Measurements from ENCODE around the gene MAGEA11.
"Not testable (repeated sequence)": the region's sequence is repeated elsewhere in the genome, so short reads cannot be mapped to it uniquely, and the experiment has no call there.

Gene MAGEA11, protein sequence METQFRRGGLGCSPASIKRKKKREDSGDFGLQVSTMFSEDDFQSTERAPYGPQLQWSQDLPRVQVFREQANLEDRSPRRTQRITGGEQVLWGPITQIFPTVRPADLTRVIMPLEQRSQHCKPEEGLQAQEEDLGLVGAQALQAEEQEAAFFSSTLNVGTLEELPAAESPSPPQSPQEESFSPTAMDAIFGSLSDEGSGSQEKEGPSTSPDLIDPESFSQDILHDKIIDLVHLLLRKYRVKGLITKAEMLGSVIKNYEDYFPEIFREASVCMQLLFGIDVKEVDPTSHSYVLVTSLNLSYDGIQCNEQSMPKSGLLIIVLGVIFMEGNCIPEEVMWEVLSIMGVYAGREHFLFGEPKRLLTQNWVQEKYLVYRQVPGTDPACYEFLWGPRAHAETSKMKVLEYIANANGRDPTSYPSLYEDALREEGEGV

DNA sequence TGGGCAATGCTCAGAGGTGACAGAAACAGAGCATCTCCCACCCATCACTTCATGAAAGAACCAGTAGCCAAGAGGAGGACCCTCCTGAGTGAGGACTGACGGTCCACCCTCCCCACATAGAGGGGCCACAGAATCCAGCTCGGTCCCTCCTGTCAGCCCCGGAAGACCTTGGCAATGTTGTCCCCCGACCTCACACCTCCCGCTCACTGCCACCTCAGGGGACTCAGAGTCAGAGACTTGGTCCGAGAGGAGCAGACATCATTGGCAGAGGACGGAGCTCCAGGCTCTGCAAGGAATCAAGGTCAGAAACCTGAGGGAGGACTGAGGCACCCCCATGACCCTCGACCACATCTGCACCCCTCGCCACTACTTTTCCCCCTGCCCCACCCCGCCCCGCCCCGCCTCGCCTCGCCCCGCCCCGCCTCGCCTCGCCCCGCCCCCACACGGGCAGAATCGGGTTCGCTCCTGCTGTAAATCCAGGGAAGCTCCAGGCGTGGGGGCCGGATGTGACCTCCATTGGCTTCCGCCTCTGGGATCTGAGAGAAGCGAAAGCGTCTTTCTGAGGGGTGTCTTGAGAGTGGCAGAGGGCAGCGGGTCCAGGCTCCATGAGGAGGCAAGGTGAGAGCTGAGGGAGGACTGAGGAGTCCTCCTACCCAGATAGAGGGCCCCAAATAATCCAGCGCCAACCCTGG, at the start of gene MAGEA11:
TSS of gene MAGEA11 (plus strand) at position 516 of the 692 bp plus-strand sequence. CDS start 1,100 bp downstream, outside the sequence.
- no peak for DNase-seq (ENCODE audit: low read depth in 3 of 3)

DNA sequence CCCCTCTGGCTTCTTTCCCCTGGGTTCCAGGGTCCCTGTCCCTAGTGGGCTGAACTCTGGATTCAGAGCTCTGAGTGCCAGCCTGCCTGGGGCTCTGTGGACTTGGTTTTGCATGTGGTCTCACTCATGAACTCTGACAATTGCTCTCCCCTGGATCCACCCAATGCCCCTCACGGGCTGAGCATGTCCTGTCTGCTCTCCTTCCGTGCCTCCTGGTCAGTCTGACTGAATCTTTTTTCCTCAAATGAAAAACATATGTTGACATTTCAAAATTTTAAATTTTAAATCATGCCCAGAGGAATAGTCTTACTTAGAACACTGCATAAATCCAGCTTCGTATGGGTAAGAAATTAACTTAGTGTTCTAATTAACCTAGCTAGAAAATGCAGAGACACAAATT, 36.8 kb upstream of the MAGEA11 start:
- not testable (repeated sequence) for DNase-seq (ENCODE audit: low read depth in 3 of 3)

DNA sequence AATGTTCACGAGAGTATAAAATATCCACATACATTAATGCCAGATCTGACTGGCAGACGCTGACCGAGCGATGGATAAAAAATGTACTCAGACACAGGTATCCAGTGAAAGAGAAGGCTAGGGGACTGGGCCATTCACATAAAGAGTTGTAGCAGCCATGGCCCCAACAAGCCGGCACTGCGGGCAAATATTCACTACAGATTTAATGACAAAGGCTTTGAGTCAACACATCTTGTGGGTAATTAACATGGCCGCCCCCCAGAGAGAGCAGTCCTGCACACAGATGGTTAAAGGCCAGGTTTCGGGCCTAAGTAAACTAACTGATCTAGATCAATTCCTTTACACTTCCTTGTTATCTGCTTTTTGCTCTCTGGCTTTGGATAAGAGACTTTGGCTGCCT, 36.3 kb upstream of the MAGEA11 start:
- DNase-seq (ENCODE audit: low read depth in 3 of 3): not testable (repeated sequence)

DNA sequence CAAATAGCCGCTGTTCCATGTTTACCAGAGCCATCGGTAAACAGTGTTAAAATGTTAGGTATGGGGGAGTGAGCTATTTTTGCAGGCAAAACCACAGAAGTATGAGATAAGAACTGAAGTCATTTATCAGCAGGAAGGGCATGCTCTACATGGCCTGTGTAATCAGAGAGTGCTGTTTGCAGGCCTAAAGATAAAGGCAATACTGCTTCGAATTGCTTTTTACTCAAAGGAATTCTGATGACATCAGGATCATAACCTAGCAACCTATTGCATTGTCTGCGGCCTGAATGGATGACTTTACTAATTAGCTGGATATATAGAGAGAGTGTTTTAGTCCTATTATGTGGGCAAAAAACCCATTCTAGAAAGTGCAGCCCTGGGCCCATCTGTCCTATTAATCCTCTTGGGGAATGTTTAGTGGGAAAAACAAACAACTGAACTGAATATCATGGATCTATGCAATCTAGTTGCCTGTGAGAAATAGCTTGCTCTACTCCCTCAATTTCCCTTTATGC, 32.6 kb upstream of the MAGEA11 start:
- not testable (repeated sequence) for DNase-seq (ENCODE audit: low read depth in 3 of 3)

DNA sequence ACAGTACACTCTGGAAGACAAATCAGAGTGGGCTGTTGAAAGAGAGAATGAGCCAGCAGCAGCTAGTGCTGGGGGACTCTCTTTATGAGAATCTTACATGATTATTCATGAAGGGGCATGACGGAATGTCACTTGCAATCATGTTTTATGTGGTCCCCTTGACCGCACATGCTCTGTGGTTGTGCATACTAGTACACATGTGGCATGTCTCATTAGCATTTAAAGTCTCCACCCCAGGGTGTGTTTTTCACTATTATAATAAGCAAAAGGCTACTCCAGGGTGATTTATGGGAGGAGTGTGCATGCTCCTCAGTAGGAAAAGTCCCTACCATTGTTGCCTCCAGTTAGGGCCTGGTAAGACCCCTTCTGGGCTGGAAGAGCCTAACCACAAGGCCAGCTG, 30.7 kb upstream of the MAGEA11 start:
- no peak for DNase-seq (ENCODE audit: low read depth in 3 of 3)

DNA sequence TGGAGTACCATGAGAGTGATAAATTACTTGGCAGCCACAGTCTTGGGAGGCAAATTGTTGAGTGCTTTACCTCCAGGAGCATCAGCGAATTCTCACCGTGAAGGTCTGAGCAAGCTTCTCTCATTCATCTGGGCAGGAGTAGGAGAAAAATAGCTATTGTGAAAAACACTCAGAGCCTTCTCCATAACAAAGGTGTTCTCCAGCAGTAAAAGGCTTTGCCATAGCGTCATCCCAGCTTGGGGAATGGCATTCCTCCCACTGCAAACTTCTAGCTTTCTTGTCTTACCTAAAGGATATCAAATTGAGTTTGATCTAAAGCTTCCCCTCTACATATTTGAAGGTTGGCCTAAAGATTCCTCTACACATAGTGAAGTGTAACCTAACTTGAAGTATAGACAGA, 29.8 kb upstream of the MAGEA11 start:
- no peak for DNase-seq (ENCODE audit: low read depth in 3 of 3)

DNA sequence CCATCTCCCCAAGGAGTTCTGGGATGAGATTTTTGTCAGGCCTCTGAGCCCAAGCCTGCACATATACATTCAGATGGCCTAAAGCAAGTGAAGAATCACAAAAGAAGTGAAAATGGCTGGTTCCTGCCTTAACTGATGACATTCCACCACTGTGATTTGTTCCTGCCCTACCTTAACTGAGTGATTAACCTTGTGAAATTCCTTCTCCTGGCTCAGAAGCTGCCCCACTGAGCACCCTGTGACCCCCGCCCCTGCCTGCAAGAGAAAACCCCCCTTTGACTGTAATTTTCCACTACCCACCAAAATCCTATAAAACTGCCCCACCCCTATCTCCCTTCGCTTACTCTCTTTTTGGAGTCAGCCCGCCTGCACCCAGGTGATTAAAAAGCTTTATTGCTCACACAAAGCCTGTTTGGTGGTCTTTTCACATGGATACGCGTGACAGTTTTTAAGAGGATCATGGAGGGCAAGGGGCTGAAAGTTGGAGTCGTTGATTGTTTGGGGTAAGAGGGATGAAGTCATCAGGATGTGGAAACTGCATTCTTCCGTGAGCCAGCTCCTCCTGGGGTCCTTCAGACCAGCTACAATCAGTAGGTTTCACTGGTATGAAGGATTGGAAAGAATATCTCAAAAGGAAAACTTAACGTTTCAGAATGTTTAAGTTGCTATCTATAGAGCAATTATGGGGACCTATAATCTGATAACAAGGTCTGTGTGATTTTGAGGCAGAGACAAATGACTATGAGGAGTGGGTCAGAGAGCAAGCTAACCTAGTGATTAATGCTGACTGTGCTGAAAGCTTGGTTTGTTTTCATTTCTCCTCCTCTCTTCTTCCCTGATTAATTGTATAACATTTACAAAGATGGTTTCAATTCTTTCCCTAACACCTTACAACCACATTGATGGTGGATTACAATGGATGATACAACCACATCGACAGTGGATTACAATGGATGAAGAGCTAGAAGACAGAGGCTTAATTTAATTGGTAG, 28.6 kb upstream of the MAGEA11 start:
- no peak for DNase-seq (ENCODE audit: low read depth in 3 of 3)

DNA sequence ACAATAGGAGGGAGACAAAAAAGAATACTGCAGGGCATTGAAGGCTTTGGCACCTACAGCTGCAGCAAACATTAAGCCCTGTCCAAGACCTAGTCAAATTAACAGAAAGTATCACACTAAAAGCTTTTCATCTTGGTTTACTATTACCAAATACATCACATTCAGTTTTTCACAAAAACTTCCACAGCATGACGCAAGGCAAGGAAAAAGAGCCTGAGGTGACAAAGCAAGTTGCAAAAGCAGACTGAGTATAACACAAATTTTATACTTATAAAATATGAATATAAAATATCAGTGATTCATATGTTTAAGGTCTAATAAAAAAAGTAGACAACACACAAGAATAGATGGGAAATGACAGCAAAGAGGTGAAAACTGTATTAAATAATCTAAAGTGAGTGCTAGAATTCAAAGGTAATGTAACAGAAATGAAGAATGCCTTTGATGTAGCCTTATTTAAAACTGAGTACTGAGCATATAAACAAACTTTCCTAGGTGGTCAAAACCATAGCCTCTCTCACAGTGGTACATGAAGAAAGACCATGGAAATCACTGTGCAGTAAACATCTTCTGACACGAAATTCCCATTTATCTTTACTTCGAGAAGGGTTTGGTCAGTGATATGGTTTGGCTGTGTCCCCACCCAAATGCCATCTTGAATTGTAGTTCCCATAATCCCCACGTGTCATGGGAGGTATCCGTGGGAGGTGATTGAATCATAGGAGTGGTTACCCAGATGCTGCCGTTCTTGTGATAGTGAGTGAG, 27.7 kb upstream of the MAGEA11 start:
- no peak for DNase-seq (ENCODE audit: low read depth in 3 of 3)

DNA sequence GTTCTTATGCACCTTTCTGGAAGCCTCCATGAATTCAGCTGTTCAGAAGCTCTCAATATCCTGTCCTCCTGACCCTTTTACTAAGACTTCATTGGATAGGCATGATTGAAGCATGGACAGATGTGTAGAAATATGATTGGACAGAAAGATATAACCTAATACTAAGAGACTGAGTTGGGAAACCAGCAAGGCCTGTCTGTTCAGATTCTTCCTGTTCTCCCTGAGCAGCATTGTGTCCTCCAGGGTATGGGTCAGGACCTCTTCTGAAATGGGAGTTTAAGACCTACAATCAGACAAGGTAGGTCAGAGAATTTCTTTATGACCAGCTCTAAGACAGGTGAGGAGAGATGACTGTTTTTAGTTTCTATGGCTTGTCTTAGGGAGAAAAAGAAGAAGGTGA, 23.9 kb upstream of the MAGEA11 start:
- DNase-seq (ENCODE audit: low read depth in 3 of 3): no peak

DNA sequence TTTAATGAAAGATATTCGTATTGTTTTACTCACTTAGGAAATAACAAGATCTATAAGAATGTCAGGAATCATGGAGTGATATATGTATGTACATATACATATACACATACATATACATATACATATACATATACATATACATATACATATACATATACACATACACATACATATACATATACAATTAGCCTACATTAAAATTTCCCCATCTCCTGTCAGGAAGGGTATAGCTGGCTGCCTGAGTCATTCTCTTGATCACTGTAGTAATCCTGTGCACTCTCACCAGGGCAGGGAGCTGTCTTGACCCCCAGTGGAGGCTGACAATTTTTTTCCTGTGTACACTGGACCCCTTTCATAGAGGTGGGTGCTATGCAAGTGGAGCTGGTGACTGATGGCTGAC, 23.3 kb upstream of the MAGEA11 start:
- no peak for DNase-seq (ENCODE audit: low read depth in 3 of 3)

DNA sequence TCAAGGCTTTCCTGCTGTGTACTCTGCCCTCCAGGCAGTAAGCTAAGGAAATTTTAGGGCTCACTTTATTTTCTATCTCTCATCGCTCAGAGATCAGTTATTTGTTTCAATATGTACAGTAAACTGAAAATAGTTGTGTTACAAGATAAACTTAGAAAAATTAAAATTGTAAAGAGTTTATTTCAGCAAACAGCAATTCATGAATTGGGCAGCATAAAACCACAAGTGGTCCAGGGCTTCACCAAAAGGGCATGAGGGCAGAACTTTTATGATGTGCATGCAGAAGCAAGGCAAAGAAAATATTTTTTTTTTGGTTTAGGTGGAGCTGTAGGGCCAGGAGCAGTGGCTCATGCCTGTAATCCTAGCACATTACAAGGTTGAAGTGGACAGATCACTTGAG, 20.1 kb upstream of the MAGEA11 start:
- no peak for DNase-seq (ENCODE audit: low read depth in 3 of 3)

DNA sequence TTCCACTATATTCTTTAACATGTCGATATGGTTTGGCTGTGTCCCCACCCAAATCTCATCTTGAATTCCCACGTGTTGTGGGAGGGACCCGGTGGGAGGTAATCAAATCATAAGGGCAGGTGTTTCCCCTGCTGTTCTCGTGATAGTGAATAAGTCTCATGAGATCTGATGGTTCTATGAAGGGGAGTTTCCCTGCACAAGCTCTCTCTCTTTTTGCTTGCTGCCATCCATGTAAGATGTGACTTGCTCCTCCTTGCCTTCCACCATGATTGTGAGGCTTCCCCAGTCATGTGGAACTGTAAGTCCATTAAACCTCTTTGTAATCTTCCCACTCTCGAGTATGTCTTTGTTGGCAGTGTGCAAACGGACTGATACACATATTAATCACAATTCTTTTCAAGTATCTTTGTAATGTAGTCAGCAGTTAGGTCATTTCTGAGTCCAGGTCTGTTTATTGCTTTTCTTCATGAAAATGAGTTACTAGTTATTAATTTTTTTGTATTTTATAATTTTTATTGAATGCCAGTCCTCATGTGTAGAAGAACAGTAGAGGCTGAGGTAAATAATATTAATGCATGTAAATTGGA, 19.1 kb upstream of the MAGEA11 start:
- DNase-seq (ENCODE audit: low read depth in 3 of 3): not testable (repeated sequence)

DNA sequence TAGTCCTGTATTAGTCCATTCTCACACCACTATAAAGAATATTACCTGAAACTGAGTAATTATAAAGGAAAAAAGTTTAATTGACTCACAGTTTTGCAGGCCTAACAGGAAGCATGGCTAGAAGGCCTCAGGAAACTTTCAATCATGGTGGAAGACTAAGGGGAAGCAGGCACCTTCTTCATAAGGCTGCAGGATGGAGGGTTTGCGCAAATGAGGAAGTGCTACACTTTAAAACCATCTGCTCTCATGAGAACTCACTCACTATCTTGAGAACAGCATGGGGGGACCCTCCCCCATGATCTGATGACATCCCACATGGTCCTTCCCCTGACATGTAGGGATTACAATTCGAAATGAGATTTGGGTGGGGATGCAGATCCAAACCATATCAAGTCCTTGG, 12.1 kb upstream of the MAGEA11 start:
- no peak for DNase-seq (ENCODE audit: low read depth in 3 of 3)

DNA sequence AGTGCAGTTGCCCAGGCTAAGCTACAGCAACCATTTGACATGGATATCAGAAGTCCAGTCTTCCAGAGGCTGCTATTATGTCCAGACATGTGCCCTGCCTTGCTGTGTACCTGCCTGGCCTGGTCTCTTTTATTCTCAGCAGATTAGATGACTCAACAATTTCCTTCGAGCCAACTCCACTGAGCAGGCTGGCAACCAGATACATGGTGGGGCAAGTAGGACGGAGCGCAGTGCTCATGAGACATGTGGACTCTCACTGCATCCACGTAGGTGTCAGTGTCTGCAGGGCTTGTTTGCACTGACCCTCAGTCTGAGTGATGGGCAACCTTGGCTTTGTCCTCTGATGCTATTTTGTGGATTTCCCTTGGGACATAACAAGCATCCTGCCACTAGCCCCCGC, 7.2 kb upstream of the MAGEA11 start:
- DNase-seq (ENCODE audit: low read depth in 3 of 3): no peak

DNA sequence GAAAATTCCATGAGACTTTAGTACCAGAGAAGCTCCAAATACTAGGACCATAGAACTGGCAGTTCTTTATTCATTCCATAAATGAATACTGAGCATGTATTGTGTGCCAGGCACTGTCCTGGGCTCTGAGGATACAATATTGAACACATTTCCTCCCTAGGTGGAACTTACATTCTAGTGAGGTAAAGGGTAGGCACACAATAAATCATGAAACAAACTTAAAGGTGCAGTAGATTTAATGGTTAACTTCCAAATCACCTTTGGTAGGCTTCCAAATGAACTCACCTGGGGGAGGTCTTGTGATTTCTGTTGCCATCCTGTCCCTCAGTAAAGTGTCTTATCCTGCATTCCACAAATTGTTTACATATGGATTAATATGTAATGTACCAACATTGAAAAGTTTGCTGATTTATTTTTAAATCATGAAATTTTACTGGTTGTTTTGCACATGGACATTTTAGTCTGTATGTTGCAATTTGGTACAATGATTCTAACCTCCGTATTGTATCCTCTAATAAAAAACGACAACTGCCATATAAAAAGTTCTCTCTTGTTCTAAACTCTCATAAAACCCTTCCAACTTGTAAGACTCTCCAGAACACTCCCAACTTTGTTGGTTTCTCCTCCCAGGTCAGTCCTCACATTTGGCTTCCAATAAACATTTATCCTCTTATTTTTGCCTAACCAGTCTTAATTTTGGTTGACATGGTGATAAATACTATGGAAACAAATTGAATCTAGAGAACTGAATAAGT, 4.5 kb upstream of the MAGEA11 start:
- DNase-seq (ENCODE audit: low read depth in 3 of 3): no peak

DNA sequence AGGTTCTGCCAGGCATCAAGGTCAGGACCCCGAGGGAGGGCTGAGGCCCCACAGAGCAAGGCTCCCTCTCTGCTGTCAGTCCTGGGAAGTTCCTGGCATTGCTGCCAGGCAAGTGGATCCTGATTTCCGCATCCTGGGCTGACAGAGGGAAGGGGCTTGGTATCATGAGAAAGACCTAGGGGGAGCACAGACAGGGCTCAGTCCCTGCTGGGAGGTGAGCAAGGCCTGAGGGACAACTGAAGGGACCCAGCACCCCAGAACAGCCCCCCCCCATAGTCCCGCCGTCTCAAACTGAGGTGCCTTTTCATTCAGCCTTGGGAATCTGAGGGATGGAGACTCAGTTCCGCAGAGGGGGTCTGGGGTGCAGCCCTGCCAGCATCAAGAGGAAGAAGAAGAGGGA, 971 bp downstream of the MAGEA11 start:
- DNase-seq (ENCODE audit: low read depth in 3 of 3): no peak

DNA sequence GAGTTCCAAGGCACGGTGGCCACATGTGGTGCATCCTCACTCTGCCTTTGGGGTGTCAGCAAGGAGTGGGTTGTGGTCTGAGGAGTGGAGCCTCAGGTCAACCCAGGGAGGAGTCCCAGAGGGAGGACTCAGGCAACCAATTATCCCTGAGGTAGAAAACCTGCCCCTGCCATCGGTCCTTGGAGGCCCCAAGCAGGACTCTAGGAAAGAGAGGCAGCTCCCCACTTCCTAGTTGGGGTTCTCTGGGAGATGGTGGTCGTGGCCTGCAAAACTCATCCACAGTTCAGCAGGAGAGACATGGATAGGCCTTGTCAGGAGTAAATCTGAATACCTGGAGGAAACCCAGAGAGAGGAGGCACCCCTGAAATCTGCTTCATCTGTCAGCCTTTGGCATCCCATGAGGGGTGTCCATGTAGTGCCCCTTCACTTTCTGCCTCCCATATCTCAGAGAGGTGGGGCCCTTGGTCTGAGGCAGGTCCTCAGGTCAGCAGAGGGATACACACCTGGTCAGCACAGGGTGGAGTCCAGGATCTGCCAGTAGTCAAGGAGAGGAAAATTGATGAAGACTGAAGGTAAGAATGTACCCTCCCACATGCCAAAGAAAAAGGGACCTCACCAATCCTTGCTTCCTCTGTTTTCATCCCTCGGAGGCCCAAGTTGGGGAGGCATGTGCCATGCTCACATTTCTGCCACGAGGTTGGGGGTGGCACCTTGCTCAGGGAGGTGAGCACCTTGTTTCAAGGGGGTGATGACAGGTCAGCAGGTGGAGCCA, 1.6 kb downstream of the MAGEA11 start:
- DNase-seq (ENCODE audit: low read depth in 3 of 3): no peak

DNA sequence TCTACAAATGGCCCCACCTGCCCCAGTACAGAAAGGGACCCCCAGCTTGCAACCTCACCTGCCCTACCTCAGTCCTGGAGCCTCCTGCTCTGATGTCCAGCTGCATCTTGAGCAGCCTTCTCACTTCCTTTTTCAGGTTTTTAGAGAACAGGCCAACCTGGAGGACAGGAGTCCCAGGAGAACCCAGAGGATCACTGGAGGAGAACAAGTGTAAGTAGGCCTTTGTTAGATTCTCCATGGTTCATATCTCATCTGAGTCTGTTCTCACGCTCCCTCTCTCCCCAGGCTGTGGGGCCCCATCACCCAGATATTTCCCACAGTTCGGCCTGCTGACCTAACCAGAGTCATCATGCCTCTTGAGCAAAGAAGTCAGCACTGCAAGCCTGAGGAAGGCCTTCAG, 3.6 kb downstream of the MAGEA11 start:
- DNase-seq (ENCODE audit: low read depth in 3 of 3): no peak

DNA sequence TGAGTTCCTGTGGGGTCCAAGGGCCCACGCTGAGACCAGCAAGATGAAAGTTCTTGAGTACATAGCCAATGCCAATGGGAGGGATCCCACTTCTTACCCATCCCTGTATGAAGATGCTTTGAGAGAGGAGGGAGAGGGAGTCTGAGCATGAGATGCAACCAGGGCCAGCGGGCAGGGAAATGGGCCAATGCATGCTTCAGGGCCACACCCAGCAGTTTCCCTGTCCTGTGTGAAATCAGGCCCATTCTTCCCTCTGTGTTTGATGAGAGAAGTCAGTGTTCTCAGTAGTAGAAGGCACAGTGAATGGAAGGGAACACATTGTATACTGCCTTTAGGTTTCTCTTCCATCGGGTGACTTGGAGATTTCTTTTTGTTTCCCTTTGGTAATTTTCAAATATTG, 4.8 kb downstream of the MAGEA11 start:
- DNase-seq (ENCODE audit: low read depth in 3 of 3): no peak

All from stimulated activated CD4-positive, alpha-beta T cell treated with anti-CD3 and anti-CD28 coated beads, TNF-alpha, amount 100 ng/mL, for 24 hours (primary cell).